ENCODE data around the gene PLEKHH3.

PLEKHH3 gene

GRCh38 chr17:42700586-42701289, 23.9 kb upstream of the PLEKHH3 start:
- Histone ChIP-seq H2AFZ (ENCODE audit: low read depth, low read length) (no peak overlapping the region), H3K4me3 (ENCODE audit: low read depth in 1 of 2, low read length in 2 of 2) (no peak overlapping the region)
- TF ChIP-seq EZH2 (IDR thresholded peaks at IDR 0.05; ENCODE audit: borderline replicate concordance, low read depth, low read length, severe bottlenecking) (no peak), CTCF (IDR thresholded peaks at IDR 0.05; ENCODE audit: borderline replicate concordance, extremely low read depth, low read length, poor library complexity, severe bottlenecking) (no peak)

GRCh38 chr17:42699415-42699740, 22.6 kb upstream of the PLEKHH3 start:
- Histone ChIP-seq H3K4me2 (ENCODE audit: insufficient read depth, low read length) (no peak overlapping the region), H3K9ac (ENCODE audit: low read depth, low read length) (no peak overlapping the region)

More at GRCh38 chr17:42700586-42701289, 23.9 kb upstream of the PLEKHH3 start:
- no peak for ATAC-seq (ENCODE audit: insufficient read depth, low read depth)
- Histone ChIP-seq H3K36me3 (ENCODE audit: insufficient read depth, low read length) (peaks cover 70% of the 10 kb centered on the region), H3K4me1 (ENCODE audit: insufficient read depth, low read length) (no peaks in the 10 kb centered on the region), H4K20me1 (ENCODE audit: insufficient read depth, low read length) (no peaks in the 10 kb centered on the region), H3K79me2 (ENCODE audit: insufficient read depth, low read length) (no peaks in the 10 kb centered on the region), H3K4me2 (ENCODE audit: insufficient read depth, low read length) (no peak overlapping the region), H3K27me3 (ENCODE audit: insufficient read depth, low read length, poor library complexity) (no peaks in the 10 kb centered on the region), H3K9ac (ENCODE audit: low read depth, low read length) (no peak overlapping the region), H3K9me3 (ENCODE audit: insufficient read depth, low read length, severe bottlenecking) (no peaks in the 10 kb centered on the region), H3K27ac (ENCODE audit: low read length) (no peak overlapping the region)
- DNase-seq = no peak

GRCh38 chr17:42698736-42699414, 22.1 kb upstream of the PLEKHH3 start:
- Histone ChIP-seq H3K4me1 (ENCODE audit: insufficient read depth, low read length) (no peaks in the 10 kb centered on the region), H4K20me1 (ENCODE audit: insufficient read depth, low read length) (no peaks in the 10 kb centered on the region), H3K4me3 (ENCODE audit: low read depth in 1 of 2, low read length in 2 of 2) (no peak overlapping the region), H3K9me3 (ENCODE audit: insufficient read depth, low read length, severe bottlenecking) (no peaks in the 10 kb centered on the region), H3K36me3 (ENCODE audit: insufficient read depth, low read length) (peaks cover 60% of the 10 kb centered on the region), H3K9ac (ENCODE audit: low read depth, low read length) (no peak overlapping the region), H2AFZ (ENCODE audit: low read depth, low read length) (no peak overlapping the region), H3K27ac (ENCODE audit: low read length) (no peak overlapping the region), H3K79me2 (ENCODE audit: insufficient read depth, low read length) (no peaks in the 10 kb centered on the region), H3K27me3 (ENCODE audit: insufficient read depth, low read length, poor library complexity) (no peaks in the 10 kb centered on the region), H3K4me2 (ENCODE audit: insufficient read depth, low read length) (no peak overlapping the region)
- TF ChIP-seq EZH2 (IDR thresholded peaks at IDR 0.05; ENCODE audit: borderline replicate concordance, low read depth, low read length, severe bottlenecking) (no peak), CTCF (IDR thresholded peaks at IDR 0.05; ENCODE audit: borderline replicate concordance, extremely low read depth, low read length, poor library complexity, severe bottlenecking) (no peak)
- no peak for ATAC-seq (ENCODE audit: insufficient read depth, low read depth)
- no peak for DNase-seq

More at GRCh38 chr17:42699415-42699740, 22.6 kb upstream of the PLEKHH3 start:
- ATAC-seq (ENCODE audit: insufficient read depth, low read depth) (no peak), DNase-seq (no peak)
- no peaks in the 10 kb centered on the region for H3K4me1 ChIP-seq (ENCODE audit: insufficient read depth, low read length)
- H3K27ac ChIP-seq (ENCODE audit: low read length) = no peak overlapping the region
- TF ChIP-seq CTCF (IDR thresholded peaks at IDR 0.05; ENCODE audit: borderline replicate concordance, extremely low read depth, low read length, poor library complexity, severe bottlenecking) (no peak), EZH2 (IDR thresholded peaks at IDR 0.05; ENCODE audit: borderline replicate concordance, low read depth, low read length, severe bottlenecking) (no peak)
- peaks cover 63% of the 10 kb centered on the region for H3K36me3 ChIP-seq (ENCODE audit: insufficient read depth, low read length)
- H2AFZ ChIP-seq (ENCODE audit: low read depth, low read length) = no peak overlapping the region
- no peaks in the 10 kb centered on the region for H3K9me3 ChIP-seq (ENCODE audit: insufficient read depth, low read length, severe bottlenecking)
- no peaks in the 10 kb centered on the region for H3K79me2 ChIP-seq (ENCODE audit: insufficient read depth, low read length)
- no peaks in the 10 kb centered on the region for H3K27me3 ChIP-seq (ENCODE audit: insufficient read depth, low read length, poor library complexity)
- H4K20me1 ChIP-seq (ENCODE audit: insufficient read depth, low read length) = no peaks in the 10 kb centered on the region
- no peak overlapping the region for H3K4me3 ChIP-seq (ENCODE audit: low read depth in 1 of 2, low read length in 2 of 2)

Data from DND-41 (cell line).